Stimulated activated CD4-positive, alpha-beta T cell treated with anti-CD3 and anti-CD28 coated beads, Interleukin-15, amount 100 ng/mL, for 24 hours (primary cell): ENCODE measurements around the gene CNPPD1.
"Not testable (repeated sequence)": the region's sequence is repeated elsewhere in the genome, so short reads cannot be mapped to it uniquely, and the experiment has no call there.

Source experiments
- DNase-seq: peaks from one replicate; pipeline ENCODE4 v3.0.0-alpha.2; 2020

Gene CNPPD1

DNA sequence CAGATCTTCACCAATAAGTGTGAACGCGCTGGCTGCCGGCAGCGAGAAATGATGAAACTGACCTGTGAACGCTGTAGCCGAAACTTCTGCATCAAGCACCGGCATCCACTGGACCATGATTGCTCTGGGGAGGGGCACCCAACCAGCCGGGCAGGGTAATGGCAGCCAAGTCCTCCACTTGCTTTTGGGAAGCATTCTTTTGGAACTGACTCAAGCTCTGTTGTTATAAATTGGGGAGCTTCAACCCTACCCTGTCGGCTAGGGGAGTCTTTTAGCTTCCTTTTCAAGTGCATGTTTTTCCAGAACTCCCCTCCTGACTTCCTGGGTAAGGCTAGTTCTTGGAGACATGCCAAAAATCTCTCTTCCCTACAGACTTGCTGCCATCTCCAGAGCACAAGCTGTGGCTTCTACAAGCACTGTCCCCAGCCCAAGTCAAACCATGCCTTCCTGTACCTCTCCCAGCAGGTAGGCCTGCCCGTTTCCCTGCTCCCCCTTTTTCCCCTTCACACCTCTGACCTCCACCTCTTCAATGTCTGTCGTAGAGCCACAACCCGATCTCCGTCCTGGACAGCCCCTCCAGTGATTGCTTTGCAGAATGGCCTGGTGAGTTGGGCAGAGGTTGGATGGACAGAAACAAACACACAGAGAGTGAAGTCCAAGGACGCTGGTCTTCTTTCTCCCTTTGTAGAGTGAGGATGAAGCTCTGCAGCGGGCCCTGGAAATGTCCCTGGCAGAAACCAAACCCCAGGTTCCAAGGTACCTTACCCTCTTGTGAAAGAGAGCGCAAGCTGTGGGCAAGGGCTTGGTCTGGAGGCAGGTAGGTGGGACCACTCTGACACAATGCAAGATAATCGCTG, 31.4 kb upstream of the CNPPD1 start:
- no peak for DNase-seq

DNA sequence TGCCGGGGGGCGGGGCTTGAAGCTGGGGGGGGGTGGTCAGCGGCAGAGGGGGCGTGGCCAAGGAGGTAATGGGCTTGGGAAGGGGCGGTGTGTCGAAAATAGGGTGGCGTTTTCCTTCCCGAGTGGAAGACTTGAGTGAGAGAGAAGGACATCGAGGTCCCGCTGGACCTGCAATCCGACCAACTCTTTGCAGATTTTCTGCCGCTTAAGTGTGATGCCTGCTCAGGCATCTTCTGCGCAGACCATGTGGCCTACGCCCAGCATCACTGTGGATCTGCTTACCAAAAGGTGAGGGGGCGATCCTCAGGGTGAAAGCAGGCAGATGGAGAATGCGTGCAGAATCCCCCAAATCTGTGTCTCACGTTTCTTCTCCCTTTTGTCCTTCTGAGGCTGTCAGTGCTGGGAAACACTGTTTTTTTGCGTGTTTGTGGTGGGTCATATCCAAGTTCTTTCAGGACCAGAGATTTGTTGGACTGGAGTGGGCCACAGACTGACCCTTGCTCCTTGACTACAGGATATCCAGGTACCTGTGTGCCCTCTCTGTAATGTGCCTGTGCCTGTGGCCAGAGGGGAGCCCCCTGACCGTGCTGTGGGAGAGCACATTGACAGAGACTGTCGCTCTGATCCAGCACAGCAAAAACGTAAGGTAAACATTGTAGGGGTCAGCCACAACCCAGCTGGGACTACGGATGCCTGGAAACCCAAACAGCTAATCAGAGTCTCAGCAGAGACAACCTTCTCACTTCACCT, 30.6 kb upstream of the CNPPD1 start:
- no peak for DNase-seq

DNA sequence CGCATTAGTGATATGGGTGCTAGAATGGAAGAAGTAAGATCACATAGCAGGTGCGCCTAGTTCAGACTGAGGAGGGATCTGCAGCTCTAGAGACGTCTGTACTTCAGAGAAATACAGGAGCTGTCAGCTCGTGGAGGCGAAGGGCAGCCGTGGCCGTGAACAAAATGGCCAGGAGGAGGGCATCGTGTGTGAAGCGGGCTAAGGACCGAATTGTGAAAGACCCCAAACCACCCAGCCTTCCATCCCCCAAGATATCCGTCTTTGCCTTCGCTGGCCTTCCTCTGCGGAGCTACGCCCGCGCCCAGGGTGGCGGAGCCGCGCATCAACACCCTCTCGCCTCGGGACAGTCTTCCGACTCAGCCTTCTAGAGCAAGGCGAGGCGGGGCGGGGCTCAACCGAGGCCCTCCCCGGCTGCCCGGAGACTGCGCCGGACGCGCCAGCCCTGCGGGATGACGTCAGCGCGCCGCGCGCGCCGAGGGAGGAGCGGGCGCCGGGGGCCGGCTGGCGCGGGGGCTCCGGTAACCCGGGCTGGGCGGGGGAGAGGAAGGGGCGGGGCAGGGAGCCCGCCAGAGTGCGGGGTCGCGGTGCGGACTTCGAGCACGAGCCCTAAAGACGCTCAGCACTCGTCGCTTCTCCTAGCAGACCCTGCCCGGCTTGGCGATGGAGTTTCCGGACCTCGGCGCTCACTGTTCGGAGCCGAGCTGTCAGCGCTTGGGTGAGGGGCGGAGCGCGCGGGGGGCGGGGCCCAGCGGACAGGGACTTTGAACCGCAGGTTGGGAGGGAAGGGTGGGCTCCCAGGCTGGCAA, 29.8 kb upstream of the CNPPD1 start, which contains the start of gene ZFAND2B:
Gene ZFAND2B, plus strand, starts transcription at position 455 of the 806 bp plus-strand sequence. Its CDS starts 206 bp downstream, at position 661.
- DNase-seq, result peak; percentile 96

DNA sequence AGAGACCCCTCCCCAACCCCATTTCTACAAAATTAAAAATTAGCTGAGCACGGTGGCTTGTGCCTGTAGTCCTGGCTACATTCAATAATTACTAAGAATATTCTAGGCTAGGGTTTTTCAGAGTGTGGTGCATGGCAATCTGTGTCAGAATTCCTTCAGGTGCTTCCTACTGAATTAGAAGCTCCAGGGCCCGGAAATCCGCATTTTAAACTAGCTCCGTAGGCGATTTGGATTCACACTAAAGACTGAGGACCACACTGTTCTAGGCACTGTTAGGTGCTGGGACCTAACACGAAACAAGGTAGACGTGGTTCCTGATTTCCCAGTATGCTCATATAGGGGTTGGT, 29.2 kb upstream of the CNPPD1 start:
- no peak for DNase-seq

DNA sequence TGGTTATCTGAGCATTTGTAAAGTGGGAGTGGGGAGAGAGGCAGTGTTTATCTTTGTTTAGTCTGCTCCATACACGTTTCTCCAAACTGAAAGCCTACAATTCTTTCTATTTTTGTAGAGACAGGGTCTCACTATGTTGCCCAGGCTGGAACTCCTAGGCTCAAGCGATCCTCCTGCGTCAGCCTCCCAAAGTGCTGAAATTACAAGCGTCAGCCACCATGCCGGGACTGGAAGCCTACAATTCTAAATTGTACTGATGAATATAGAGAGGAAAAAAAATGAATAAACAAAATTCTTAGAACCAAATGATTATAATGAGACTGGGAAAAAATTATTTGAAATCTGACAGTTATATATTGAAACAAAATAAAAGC, 28.4 kb upstream of the CNPPD1 start:
- DNase-seq, result no peak

DNA sequence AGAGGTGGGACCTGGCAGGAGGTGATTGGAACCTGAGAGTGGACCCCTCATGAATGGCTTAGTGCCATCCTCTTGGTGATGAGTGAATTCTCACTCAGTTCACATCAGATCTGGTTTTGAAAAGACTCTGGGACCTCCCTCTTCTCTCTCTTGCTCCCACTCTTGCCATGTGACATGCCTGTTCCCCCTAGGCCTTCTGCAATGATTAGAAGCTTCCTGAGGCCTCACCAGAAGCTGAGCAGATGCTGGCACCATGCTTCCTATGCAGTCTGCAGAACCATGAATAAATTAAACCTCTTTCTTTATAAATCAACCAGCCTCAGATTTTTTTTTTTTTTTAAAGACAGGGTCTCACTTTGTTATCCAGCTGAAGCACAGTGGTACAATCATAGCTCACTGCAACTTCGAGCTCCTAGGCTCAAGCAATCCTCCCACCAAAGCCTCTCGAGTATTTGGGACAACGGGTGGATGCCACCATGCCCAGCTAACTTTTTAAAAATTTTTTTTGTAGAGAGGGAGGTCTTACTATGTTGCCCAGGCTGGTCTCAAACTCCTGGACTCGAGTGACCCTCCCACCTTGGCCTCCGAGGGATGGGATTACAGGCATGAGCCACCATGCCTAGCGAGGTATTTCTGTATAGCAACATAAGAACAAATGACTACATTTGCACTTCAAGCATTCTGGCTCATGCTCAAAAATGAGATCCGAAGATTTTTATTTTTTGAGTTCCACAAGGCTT, 27.9 kb upstream of the CNPPD1 start:
- DNase-seq, result no peak

DNA sequence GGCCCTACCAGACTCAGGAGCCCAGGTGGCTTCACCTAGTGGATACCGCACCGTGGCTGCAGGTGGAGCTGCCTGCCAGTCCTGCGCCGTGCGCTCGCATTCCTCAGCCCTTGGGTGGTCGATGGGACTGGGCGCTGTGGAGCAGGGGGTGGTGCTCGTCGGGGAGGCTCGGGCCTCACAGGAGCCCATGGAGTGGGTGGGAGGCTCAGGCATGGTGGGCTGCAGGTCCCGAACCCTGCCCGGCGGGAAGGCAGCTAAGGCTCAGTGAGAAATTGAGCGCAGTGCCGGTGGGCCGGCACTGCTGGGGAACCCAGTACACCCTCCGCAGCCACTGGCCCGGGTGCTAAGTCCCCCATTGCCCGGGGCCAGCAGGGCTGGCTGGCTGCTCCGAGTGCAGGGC, 24.6 kb upstream of the CNPPD1 start:
- not testable (repeated sequence) for DNase-seq

DNA sequence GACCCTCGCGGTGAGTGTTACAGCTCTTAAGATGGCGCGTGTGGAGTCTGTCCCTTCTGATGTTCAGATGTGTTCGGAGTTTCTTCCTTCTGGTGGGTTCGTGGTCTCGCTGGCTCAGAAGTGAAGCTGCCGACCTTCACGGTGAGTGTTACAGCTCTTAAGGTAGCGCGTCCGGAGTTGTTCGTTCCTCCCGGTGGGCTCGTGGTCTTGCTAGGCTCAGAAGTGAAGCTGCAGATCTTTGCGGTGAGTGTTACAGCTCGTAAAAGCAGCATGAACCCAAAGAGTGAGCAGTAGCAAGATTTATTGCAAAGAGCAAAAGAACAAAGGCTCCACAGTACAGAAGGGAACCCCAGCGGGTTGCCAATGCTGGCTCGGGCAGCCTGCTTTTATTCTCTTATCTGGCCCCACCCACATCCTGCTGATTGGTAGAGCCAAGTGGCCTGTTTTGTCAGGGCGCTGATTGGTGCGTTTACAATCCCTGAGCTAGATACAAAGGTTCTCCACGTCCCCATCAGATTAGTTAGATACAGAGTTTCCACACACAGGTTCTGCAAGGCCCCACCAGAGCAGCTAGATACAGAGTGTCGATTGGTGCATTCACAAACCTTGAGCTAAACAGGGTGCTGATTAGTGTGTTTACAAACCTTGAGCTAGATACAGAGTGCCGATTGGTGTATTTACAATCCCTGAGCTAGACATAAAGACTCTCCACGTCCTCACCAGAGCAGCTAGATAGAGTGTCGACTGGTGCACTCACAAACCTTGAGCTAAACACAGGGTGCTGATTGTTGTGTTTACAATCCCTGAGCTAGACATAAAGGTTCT, 24.0 kb upstream of the CNPPD1 start:
- DNase-seq, result not testable (repeated sequence)

DNA sequence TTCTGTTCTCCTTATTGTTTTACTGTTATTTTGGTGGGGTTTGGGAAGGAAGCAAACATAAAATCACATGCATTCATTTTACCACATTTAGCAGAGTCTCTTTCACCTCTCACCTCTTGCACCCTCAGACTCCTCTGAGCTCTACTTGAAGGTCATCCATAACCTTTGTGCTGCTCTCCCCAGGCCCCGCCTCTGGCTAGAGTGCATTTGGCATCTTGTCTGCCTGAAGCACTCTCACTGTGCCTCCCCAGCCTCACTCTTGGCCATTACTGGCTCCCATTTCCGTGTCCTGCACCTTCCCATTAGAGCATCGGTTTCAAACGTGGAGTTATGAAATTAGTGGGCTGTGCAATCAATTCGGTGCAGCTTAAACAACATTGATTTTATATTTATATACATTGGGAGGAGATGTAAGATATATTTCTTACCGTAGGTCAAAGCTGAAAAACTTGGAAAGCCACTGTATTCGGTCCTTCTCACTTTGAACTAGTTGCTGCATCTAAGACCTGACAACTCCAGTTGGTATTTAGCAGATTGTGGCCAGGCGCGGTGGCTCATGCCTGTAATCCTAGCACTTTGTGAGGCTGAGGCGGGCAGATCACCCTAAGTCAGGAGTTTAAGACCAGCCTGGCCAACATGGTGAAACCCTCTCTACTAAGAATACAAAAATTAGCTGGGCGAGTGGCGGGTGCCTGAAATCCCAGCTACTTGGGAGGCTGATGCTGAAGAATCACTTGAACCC, 22.9 kb upstream of the CNPPD1 start:
- no peak for DNase-seq

DNA sequence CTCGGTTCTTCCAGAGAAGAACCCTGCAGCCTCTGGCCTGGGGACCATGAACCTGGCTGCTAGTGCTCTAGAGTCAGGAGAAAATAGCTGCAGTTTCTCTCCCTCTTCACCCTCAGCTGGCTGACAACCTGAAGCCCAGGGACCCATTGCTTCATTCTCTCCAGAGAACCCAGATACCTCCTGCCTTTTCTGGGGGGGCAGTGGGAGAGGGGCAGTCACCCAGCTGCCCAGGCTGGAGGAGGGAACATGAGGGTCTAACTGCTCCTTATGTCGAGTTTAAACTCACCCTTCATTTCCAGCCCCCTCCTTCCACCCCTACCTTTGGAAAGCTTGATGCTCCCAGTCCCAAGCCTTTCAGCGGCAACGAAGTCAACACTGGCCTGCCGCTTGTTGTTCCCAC, 22.2 kb upstream of the CNPPD1 start:
- no peak for DNase-seq

DNA sequence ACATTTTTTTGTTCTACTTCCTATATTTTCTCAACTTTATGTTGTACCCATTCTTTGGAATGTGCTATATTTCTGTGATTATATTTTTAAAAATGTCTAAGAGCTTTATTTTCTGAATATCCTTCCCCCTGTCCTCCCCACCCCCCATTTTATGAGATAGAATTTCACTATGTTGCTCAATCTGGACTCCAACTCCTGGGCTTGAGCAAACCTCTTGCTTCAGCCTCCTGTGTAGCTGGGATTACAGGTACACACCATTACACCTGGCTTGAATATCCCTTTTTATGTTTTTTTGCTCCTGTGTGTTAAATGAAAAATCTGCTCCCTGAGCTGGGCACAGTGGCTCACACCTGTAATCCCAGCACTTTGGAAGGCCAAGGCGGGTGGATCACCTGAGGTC, 20.7 kb upstream of the CNPPD1 start:
- DNase-seq, result no peak

DNA sequence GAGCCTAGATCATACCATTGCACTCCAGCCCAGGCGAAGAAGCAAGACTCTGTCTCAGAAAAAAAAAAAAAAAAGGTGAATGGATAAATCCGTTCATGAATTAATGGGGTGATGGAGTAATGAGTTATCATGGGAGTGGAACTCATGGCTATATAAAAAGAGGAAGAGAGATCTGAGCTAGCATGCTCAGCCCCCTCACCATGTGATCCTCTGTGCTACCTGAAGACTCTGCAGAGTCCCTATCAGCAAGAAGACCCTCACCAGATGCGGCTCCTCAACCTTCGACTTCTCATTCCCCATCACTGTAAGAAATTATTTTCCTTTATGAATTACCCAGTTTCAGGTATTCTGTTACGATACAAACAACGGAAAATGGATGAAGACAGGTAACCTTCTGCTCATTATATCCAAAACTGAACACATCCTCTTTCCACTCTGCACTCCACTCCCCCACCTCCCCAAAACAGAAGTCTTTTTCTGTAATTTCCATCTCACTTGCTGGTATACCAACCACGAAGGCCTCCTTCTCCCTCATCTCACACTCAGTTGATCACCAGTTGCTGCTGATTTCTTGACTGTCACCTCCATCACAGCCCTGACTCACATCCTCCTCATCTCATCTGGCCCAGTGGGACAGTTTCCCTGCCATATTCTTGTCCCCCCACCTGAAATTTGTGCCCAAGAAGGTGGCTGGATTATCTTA, 10.2 kb upstream of the CNPPD1 start:
- DNase-seq, result peak; percentile 35

DNA sequence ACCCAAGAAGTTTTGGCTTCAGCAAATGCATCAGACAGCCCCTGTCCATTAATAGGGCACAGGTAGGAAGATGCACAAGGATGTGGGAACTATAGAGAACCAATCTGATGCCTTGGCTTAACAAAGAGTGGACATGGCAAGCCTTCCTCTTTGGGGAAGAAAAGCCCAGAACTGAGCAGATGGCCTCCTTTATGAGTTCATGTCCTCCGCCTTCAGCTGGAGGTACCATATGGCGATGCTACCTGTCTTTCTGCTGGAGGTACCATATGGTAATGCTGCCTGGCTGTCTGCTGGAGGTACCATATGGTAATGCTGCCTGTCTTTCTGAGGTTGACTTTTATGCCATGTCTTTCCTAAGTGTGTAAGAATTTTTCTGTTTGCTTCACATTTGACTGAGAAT, 7.4 kb upstream of the CNPPD1 start:
- no peak for DNase-seq

DNA sequence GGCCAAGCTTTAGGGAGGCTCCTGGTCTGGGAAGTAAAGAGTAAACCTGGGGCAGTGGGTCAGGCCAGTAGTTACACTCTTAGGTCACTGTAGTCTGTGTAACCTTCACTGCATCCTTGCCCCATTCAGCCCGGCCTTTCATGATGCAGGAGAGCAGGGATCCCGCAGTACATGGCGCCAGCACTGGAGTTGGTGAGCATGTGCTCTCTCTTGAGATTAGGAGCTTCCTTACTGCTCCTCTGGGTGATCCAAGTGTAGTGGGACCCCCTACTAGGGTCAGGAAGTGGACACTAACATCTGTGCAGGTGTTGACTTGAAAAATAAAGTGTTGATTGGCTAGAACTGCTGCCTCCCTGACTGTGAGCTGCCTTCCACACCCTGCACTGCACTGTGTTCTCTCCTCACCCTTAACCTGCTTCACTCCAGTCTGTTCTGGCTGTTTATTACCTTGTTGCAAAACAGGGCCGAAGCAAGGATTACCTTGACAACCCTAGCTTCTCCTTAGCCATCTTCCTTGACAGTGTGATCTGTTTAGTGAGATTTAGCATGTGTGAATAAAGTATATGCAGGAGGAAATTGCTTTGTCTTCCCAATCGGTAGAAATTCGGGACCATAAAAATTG, 6.5 kb upstream of the CNPPD1 start:
- DNase-seq, result no peak

DNA sequence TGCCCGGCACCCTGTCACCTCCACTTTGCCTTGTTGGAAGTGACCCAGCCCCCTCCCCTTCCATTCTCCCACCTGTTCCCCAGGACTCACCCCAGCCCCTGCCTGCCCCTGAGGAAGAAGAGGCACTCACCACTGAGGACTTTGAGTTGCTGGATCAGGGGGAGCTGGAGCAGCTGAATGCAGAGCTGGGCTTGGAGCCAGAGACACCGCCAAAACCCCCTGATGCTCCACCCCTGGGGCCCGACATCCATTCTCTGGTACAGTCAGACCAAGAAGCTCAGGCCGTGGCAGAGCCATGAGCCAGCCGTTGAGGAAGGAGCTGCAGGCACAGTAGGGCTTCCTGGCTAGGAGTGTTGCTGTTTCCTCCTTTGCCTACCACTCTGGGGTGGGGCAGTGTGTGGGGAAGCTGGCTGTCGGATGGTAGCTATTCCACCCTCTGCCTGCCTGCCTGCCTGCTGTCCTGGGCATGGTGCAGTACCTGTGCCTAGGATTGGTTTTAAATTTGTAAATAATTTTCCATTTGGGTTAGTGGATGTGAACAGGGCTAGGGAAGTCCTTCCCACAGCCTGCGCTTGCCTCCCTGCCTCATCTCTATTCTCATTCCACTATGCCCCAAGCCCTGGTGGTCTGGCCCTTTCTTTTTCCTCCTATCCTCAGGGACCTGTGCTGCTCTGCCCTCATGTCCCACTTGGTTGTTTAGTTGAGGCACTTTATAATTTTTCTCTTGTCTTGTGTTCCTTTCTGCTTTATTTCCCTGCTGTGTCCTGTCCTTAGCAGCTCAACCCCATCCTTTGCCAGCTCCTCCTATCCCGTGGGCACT, 5.8 kb upstream of the CNPPD1 start:
- DNase-seq, result no peak

DNA sequence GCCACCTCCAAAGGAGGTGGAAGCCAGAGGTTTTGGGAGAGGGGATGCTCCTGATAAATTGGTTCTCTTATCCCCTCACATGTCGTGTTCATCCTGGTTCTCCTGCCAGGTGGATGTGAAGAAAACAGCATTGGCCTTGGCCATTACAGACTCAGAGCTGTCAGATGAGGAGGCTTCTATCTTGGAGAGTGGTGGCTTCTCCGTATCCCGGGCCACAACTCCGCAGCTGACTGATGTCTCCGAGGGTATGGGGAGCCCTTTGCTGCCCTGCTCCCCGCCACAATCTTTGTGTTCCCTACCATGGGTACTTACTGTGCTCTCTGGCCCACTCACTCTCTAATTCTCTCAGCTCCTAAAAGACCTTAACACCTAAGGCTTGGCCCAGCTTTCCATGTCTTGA, 4.8 kb upstream of the CNPPD1 start:
- no peak for DNase-seq

DNA sequence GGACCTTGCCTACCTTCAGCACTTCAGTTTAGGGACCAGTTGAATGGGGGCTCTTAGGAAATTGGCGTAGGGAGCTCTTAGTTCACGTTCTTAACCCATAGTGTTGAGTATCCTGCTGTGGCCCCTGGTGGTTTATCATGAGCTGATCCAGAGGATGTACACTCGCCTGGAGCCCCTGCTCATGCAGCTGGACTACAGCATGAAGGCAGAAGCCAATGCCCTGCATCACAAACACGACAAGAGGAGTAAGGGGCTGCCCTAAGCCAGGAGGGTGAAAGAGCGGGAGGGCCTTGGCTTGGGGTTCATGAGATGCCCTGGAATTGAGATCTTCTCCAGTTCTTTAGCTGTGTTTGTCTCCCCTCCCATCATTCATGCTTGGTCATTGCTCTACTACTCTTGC, 4.2 kb upstream of the CNPPD1 start:
- no peak for DNase-seq

DNA sequence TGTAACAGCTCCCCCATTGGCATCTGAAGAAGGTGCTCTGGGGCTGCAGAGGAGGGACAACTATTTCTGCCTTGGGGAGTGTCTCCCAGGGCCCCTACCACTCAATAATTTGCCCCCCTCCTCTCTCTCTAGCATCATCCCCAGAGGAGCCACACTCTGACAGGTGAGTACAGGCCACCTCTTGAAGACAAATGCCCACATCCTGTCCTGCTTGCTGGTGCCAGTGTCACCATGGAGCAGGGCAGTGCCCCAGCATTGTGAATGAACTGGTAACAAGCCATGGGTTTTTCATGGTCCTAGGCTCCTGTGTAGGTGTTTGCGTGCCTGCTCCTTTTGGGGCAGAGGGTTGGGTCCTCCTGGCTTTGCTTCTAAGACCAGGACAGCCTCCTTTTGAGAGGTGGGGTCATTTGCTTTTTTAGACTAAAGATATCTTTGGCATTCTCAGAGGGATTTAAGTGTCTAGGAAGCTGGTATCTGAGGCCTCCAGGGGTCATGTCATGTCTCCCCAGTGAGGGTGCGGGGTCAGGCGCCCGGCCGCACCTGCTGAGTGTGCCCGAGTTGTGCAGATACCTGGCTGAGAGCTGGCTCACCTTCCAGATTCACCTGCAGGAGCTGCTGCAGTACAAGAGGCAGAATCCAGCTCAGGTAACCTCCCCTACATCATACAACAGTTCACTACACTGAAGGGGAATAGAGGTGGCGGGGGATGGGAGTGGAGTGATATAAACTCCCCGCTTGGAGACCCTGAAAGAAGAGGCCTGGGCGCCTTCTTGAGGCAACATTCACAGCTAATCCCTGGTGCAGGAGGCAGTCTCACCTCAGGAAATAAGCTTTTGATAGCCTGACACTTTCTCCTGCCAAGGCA, 3.1 kb upstream of the CNPPD1 start:
- DNase-seq, result no peak
